Fibroblast of the conjunctiva (primary cell): ENCODE measurements around the gene RFX7.
"Not testable (repeated sequence)": the region's sequence is repeated elsewhere in the genome, so short reads cannot be mapped to it uniquely, and the experiment has no call there.

ENCODE experiments used
- DNase-seq: peaks from one replicate; pipeline ENCODE4 v3.0.0-alpha.2; 2010; ENCODE audit warnings: low read depth

Gene RFX7

DNA sequence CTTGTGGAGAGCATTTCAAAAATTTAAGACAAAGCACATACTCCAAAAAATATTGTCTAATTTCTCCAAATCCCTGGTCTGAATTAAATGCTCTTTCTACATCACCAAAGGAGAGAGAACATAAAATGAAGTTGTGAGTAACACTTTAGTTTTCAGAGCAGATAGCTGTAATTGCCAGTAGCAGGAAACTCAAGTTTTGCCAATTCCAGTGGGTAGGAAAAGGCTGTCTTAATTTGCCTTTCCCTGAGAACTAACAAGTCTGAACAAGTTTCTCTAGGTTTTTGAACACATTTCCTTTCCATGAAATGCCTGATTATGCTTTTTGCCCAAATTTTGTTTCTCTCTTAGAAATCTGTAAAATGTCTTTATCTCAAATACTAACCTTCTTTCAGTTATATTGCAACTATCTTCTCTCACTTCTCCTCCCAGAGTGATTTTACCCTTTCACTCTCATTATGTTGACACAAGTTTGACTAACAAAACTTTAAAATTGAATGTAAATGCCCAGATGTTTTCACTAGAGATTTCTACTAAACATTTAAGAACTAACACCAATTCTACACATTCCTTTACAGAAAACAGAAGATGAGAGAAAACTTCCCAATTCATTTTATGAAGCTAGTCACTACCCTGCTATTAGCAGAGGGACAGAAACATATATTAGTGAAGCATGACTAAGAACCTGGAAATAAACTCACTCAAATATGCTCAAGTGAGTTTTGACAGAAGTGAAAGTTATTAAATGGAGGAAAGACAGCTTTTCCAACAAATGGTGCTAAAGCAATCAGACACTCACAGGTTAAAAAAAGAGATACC is 38.4 kb downstream of the RFX7 start:
- no peak for DNase-seq

DNA sequence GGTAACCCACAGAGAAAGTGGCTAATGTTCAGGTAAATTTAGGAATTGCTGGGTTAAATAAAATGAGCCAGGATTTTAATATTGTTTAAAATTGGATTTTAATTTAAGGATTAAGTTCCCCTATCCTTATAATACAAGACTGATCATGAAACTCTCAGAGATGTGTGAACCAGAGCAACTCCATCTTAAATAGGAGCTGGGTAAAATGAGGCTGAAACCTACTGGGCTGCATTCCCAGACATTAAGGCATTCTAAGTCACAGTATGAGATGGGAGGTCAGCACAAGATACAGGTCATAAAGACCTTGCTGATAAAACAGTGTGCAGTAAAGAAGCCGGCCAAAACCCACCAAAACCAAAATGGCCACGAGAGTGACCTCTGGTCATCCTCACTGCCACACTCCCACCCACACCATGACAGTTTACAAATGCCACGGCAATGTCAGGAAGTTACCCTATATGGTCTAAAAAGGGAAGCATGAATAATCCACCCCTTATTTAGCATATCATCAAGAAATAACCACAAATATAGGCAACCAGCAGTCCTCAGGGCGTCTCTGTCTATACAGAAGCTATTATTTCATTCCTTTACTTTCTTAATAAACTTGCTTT is 40.3 kb downstream of the RFX7 start:
- not testable (repeated sequence) for DNase-seq

DNA sequence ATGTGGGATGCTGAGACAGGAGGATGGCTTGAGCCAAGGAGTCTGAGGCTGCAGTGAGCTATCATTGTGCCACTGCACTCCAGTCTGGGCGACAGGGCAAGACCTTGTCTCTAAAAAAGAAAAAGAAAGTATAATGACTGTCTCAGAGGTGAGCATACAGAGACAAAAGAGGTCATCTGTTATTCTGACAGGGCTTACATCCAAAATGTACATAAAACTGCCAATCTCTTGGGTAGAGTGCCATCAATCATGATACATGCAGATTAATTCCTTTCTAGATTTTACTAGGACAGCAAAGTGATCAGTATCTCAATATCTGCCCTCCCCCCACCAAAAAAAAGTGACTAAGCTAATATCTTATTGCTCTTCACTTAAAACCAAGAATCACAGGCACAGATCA is 41.0 kb downstream of the RFX7 start:
- DNase-seq, result no peak

DNA sequence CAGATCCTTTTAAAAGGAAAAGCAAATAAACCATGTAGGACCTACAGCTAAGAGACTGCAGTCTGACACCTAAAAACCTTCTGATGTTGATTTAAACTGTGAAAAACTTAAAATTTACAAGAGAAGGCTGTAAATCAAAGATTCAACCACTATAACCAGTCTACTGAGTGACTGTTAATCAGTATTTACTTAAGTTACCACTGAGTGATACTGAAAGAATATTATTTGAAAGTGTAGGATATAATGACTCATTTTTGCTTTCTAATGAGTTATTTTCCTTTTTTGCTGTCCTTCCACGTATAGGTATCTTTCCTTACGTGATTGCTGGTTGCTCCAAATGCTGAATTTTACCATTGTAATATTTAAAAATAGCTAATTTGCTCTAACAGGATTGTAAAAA is 44.6 kb downstream of the RFX7 start:
- DNase-seq, result no peak

DNA sequence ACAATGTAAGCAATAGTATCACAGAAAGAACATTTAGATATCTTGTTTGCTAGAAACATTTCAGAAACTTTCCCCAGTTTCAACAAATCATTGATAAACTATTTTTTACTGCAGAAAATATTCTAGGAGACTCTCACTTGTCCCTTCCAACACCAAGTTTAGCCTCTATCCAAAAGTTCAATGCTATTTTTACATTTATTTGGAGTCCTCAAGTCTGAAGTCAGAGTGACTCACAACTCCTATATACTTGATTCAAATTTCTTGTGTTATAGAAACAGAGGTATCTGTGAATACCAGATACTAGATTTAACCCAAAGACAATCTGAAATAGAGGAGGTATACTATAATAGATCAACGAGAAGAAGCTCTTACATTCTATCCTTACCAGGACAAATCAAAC is 49.6 kb downstream of the RFX7 start:
- DNase-seq, result no peak

DNA sequence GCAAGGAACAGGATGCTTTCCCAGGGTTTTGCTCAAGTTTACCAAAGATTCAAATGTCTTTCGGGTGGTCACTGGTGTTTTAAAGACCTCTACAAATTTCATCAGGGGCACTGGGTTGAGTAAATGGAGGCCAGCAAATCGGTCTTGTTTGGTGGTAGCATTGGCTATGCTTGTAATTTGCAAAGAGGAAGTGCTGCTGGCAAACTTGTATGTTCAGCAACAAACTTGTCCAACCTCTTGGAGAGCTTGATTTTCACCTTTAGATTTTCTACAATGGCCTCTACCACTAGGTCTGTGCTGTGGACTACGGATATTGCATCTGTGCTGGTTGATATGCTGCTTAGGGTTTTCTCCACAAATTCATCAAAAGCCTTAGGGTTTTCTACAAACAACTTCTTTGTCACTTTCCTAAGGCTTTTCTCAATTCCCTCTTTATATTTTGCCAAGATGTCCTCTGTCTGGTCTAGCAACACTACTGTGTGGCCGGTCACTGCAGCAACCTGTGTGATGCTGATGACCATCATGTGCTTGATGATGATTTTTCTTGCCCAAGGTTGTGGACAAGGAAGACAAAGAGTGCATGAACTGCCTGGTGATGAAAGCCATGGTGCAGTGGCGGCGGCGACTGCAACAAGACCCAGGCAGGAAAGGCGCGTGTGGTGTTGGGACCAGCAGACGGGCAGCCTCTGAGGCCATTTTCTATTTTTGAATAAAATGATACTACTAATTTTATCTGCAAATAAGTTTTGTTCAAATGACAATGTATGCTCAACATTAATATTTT is 50.8 kb downstream of the RFX7 start:
- DNase-seq, result no peak

DNA sequence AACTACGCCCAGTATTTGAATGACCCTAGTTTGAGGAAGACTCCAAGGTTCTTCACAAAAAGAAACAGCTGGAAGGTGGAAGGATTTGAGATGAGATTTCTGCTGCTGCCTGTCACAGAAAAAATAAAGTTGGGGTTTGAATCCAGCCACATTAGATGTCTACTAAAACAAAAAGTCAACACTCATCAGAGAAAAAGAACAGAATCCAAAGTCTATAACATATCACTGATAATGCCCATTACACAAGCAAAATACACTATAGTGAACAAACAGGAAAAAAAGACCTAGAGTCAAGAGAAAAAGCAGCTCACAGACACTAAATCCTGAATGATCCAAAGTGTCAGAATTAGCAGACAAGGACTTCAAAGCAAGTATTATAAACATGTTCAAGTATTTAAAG is 56.0 kb downstream of the RFX7 start:
- no peak for DNase-seq

GRCh38 chr15:56185980-56186379 is 57.7 kb downstream of the RFX7 start:
- DNase-seq, result no peak

DNA sequence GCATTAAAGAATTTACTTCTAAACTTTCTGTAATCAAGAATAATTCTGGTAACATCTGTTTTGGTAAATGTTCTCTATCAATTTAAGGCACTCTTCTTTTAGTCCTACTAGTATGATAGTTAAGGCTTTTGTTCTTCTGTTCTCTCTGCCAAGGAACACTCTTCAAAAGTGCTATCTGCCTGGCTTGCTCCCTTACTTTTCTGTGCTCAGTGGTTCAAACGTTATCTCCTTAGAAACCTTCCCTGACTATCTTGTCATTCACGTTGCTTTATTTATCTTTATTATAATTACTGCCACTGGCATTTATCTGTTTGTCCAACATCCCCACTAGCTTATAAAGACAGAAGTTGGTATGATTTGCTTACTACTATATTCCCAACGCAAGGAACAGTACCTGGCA is 59.2 kb downstream of the RFX7 start:
- no peak for DNase-seq

- no peak for DNase-seq
Measured at GRCh38 chr15:56180851-56181250, 62.8 kb downstream of the RFX7 start.

DNA sequence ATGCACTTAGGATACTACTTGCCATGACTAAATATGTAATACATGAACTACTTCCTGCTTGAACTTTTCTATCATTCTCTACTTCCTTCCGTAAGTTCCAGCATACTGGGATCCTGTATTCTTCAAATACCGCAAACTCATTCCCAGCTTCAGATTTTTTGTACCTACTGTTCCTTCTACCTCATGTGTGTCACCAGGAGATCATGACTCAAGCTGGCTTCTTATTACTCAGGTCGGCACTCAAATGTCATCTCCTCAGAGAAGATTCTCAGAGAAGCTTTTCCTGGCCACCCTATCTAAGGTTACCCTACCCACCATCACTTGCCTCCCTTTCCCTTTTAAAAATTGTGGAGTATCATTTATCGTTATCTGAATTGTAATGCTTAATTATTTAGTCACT is 66.7 kb downstream of the RFX7 start:
- no peak for DNase-seq

GRCh38 chr15:56175788-56176187 is 67.9 kb downstream of the RFX7 start:
- DNase-seq, result no peak

DNA sequence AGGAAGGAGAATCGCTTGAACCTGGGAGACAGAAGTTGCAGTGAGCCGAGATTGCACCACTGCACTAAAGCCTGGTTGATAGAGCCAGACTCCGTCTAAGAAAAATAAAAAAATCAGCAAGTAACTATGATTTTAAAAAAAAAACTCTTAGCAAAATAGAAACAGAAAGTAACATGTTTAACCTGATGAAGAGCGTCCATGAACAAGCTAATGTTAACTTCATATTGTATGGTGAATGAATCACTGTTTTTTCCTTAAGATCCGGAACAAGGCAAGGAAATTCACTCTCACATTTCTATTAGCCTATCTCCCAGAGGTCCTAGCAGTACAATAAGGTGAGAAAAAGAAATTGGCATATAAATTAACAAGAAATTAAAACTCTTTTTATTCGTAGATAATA is 69.0 kb downstream of the RFX7 start:
- DNase-seq, result no peak

GRCh38 chr15:56168394-56168793 is 75.3 kb downstream of the RFX7 start:
- DNase-seq, result no peak

- no peak for DNase-seq
Measured at GRCh38 chr15:56165234-56165633, 78.4 kb downstream of the RFX7 start.

DNA sequence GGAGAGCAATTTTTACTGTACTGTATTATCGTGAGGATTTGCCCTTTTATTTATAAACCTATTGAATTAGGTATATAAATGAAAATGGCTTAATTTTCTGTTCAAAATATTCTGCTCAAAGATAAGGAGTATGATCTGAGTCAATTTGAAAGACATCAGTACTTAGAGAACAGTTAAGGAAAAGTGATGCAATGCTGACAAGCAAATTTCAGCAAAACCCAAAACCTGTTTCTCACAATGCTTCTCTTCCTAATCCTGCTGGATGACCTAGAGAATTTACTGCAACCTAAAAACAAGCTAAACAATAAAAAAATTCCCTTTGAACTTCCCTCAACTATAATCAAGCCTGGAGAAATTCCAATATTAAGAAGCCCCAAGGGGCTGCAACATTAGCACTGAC is 82.7 kb downstream of the RFX7 start:
- peak; percentile 10 for DNase-seq

- no peak for DNase-seq
Measured at GRCh38 chr15:56156877-56157276, 86.8 kb downstream of the RFX7 start.

- DNase-seq, result not testable (repeated sequence)
Measured at GRCh38 chr15:56155278-56155677, 88.4 kb downstream of the RFX7 start.

- not testable (repeated sequence) for DNase-seq
Measured at GRCh38 chr15:56154768-56155167, 88.9 kb downstream of the RFX7 start.

- no peak for DNase-seq
Measured at GRCh38 chr15:56150204-56150603, 93.5 kb downstream of the RFX7 start.

- no peak for DNase-seq
Measured at GRCh38 chr15:56148064-56148463, 95.6 kb downstream of the RFX7 start.

GRCh38 chr15:56146756-56147155 is 96.9 kb downstream of the RFX7 start:
- no peak for DNase-seq

DNA sequence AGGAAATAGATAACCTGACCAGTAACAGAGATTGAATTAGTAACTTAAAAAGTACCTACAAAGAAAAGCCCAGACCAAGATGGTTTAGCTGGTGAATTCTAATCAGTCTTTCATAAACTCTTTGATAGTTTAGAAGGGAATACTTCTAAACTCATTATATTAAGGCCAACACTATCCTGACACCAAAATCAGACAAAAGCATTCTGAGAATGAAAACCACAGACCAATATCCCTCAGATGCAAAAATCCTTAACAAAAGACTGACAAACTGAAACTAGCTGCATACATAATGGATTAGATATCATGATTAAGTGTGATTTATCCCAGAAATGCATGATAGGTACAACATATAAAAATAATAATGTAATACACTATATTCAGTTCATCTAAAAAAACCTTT is 115.6 kb downstream of the RFX7 start:
- no peak for DNase-seq
